WI38 (cell line): ENCODE results near the gene ASB16.

Experiments
- H3K4me3 ChIP-seq: 2 replicates; pipeline ENCODE4 v1.5.1; 2011; ENCODE audit warnings: low read depth, mild to moderate bottlenecking, control low read depth, low read length
- CTCF ChIP-seq: IDR thresholded peaks from 2 replicates; pipeline ENCODE4 v1.5.1; 2012; ENCODE audit warnings: low read depth, mild to moderate bottlenecking, control low read depth, low read length

ASB16 gene

GRCh38 chr17:44220213-44221083, 49.9 kb downstream of the ASB16 start:
- H3K4me3 ChIP-seq = peak overlapping the region; percentile 82

GRCh38 chr17:44221084-44221861, 50.8 kb downstream of the ASB16 start:
- peak overlapping the region; percentile 82 for H3K4me3 ChIP-seq
- TF ChIP-seq CTCF = no peak

More at GRCh38 chr17:44220213-44221083, 49.9 kb downstream of the ASB16 start:
- no peak for TF ChIP-seq CTCF

GRCh38 chr17:44221862-44222111, 51.3 kb downstream of the ASB16 start:
- H3K4me3 ChIP-seq = peak overlapping the region; percentile 82
- no peak for TF ChIP-seq CTCF

GRCh38 chr17:44222112-44222869, 51.8 kb downstream of the ASB16 start:
- no peak; the same call in 1 of the 2 replicates for TF ChIP-seq CTCF
- peak overlapping the region; percentile 82 for H3K4me3 ChIP-seq

GRCh38 chr17:44223541-44224071, 53.1 kb downstream of the ASB16 start:
- H3K4me3 ChIP-seq = no peak overlapping the region

More at GRCh38 chr17:44223541-44224071, 53.1 kb downstream of the ASB16 start:
- TF ChIP-seq CTCF = no peak
